ENCODE measurements around the gene ARMC8.
A peak's percentile ranks its signal among the peaks of the same experiment; 100 is the strongest.
"Not testable (repeated sequence)": the region's sequence is repeated elsewhere in the genome, so short reads cannot be mapped to it uniquely, and the experiment has no call there.

ARMC8 gene, protein sequence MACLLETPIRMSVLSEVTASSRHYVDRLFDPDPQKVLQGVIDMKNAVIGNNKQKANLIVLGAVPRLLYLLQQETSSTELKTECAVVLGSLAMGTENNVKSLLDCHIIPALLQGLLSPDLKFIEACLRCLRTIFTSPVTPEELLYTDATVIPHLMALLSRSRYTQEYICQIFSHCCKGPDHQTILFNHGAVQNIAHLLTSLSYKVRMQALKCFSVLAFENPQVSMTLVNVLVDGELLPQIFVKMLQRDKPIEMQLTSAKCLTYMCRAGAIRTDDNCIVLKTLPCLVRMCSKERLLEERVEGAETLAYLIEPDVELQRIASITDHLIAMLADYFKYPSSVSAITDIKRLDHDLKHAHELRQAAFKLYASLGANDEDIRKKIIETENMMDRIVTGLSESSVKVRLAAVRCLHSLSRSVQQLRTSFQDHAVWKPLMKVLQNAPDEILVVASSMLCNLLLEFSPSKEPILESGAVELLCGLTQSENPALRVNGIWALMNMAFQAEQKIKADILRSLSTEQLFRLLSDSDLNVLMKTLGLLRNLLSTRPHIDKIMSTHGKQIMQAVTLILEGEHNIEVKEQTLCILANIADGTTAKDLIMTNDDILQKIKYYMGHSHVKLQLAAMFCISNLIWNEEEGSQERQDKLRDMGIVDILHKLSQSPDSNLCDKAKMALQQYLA

GRCh38 chr3:138187296-138188012 lies at the start of gene ARMC8:
TSS of gene ARMC8 (plus strand) at chr3:138187301. CDS start at chr3:138187555, 254 bp downstream.
- DNase-seq, result peak; percentile 39

GRCh38 chr3:138137861-138138260 lies 49.2 kb upstream of the ARMC8 start:
- no peak for DNase-seq

DNA sequence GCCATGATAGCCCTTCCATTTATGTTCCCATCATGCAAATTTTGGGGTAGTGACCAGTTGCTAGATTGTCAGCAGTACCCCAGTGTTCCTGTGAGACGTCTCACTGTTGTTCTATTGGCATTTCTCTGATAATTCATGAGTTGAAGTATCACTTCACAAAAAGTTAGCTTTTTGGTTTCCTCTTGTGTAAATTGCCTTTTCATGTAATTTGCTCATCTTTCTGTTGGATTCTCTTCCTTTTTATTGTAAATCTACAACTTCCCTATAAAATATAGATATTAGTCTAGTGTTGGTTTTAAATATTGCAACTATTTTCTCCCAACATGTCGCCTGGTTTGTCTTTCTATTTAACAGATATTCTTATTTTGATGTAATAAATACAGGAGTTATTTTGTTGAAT lies 47.4 kb upstream of the ARMC8 start:
- DNase-seq, result no peak

DNA sequence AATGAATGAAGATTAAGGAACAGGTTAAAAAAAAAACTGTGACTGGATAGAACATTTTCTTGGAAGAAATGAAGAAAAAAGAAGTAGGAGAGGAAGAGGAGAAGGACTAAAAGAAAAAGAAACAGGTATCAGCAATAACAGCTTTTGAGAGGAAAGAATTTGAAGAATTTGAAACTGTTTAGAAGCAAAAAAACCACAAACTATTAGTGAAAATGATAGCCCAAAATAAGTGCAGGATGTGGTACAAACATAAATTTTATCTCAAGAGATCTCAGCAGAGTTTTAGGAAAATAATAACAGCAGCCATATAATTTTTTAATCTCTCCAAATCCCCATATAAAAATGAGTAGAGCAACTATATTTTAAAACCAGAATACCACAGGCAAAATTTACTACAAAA lies 46.2 kb upstream of the ARMC8 start:
- no peak for DNase-seq

- DNase-seq, result not testable (repeated sequence)
Observed at GRCh38 chr3:138142181-138142580, 44.9 kb upstream of the ARMC8 start.

GRCh38 chr3:138148503-138148902 lies 38.6 kb upstream of the ARMC8 start:
- no peak for DNase-seq

DNA sequence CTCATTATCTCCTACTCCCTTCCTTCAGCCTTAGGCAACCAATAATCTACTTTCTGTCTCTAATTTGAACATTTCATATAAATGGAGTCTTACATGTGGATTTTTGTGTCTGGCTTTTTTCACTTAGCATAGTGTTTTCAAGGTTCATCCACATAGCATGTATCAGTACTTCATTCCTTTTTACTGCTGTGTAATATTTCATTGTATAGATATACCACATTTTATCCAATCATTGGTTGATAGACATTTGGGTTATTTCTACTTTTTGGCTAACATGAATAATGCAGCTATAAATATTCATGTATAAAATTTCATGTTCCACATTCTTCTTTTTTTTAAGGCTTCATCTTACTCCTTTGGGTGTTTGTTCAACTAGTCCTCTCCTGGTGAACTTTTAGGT lies 32.6 kb upstream of the ARMC8 start:
- no peak for DNase-seq

DNA sequence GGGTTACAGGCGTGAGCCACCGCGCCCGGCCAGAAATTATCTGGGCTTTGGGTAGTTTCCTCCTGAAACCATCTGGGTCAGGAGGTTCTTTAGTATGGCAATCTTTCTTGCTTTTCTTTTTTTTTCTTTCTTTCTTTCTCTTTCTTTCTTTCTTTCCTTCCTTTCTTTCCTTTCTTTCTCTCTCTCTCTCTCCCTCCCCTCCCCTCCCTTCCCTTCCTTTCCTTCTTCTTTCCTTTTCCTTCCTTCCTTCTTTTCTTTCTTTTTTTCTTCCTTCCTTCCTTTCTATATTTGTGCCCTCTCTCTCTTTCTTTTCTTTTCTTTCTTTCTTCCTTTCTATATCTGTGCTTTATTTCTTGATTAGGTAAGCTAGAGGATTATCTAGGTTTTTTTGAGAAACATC lies 29.4 kb upstream of the ARMC8 start:
- DNase-seq, result no peak

DNA sequence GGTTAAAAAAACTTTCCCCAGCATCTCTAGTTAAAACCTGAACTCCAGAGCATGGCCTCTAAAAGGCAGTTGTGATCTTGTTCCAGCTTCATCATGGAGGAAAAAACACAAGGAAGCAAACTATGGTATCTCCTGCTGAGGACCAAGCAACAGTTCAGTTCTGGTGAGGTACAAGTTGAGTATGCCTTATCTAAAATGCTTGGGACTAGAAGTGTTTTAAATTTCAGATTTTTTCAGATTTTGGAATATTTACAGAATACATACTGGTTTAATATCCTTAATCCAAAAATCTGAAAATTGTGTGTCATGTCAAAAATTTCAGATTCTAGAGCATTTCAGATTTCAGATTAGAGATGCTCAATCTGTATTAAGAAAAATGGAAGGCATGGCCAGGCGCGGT lies 22.0 kb upstream of the ARMC8 start:
- no peak for DNase-seq

GRCh38 chr3:138172625-138173024 lies 14.5 kb upstream of the ARMC8 start:
- peak; percentile 9 for DNase-seq

DNA sequence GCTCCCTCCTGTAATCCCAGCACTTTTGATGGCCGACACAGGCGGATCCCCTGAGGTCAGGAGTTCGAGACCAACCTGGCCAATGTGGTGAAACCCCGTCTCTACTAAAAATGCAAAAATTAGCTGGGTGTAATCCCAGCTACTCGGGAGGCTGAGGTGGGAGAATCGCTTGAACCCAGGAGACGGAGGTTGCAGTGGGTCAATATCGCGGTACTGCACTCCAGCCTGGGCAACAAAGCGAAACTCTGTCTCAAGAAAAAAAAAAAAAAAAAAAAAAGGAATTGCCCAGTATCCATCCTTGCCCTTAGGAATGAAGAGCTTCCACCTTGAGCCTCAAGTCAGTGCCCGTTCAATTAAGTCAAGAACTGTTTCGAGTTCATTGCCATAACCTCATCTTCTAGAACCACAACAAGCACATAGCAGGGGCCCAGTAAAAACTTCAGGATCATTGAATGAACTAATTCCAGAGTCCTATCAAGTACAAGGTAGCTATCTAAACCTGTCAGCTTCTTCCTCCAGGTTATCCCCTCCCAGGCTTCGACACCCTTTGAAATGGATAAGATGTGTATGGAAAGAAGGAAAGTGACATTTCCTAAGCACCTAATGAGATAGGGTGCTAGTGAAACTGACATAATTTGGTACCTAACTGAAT lies 13.2 kb upstream of the ARMC8 start:
- DNase-seq, result no peak

GRCh38 chr3:138174421-138175131 lies 12.5 kb upstream of the ARMC8 start, which contains the start of gene DBR1:
TSS of gene DBR1 (minus strand) at chr3:138174921. CDS start at chr3:138174795, 126 bp downstream.
- DNase-seq, result peak; percentile 89

DNA sequence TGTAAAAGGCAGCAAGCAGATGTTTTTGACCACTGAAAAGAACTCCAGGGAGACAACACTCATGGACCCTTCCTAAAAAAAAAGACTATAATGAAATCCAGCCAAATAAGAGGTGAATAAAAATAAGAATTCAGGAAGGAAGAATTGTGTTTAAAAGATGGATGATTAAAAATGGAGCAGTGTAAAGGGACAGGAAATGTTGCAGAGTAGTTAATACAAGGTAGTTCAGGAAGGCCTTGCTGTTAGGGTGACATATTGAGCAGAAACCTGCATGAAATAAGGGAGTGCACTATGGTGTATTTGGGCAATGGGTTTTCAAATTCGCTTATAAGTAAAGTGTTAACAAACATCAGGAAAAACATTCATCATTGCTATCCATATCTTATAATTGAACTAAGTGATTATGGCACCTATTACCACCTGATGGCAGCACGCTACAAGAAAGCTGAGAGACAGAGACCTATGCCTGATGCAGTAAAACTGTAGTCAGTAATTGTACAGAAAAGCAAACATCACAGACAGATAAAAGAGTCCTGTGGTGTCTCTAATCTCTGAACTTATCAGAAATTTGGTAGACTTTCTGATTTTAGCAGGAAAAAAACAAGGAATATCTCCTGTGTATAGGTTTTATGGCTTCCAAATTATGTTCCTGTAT lies 6.6 kb upstream of the ARMC8 start:
- peak; percentile 60 for DNase-seq

DNA sequence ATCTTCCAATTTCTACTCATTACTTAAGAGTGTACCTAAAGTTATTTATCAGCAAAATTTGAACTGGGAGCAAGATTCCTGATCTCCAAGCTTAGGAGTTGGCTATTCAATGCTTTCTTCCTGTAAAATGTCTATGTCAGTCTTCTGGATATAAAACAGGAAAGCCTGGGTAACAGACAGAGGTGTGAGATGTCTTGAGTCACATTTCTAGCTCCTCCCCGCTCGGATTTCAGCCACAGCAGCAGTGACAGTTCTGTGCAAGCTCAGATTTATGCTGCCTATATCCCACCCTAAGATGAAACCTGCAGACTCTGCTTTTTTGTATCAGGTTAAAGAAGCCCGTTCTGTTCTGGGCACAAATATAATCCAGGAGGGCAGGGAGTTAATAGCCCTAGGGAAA lies 2.1 kb upstream of the ARMC8 start:
- DNase-seq, result no peak

DNA sequence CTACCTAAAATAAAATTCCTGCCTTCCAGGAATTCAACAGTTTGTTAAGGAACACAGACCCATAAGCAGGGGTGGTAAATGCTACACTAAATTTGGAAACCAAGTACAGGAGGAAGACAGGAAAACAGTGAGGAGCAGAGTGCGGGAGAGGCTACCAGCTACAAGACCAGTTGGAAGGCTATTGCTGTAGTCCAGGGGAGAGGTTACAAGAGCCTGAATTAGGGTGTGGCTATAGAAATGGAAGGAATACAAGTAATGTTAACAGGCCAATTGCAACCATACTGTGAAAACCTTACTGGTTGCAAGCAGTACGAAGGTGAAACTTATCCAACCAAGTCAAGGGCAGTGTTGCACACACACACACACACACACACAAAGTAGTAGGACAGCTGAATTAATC lies 880 bp upstream of the ARMC8 start:
- DNase-seq, result no peak

GRCh38 chr3:138186803-138187295 lies 252 bp upstream of the ARMC8 start:
- peak; percentile 93 for DNase-seq

- DNase-seq, result no peak
Observed at GRCh38 chr3:138188013-138188730, 1.1 kb downstream of the ARMC8 start.

GRCh38 chr3:138195481-138195880 lies 8.4 kb downstream of the ARMC8 start:
- no peak for DNase-seq

- no peak for DNase-seq
Observed at GRCh38 chr3:138196023-138196422, 8.9 kb downstream of the ARMC8 start.

- peak; percentile 20 for DNase-seq
Observed at GRCh38 chr3:138197058-138197457, 10.0 kb downstream of the ARMC8 start.

DNA sequence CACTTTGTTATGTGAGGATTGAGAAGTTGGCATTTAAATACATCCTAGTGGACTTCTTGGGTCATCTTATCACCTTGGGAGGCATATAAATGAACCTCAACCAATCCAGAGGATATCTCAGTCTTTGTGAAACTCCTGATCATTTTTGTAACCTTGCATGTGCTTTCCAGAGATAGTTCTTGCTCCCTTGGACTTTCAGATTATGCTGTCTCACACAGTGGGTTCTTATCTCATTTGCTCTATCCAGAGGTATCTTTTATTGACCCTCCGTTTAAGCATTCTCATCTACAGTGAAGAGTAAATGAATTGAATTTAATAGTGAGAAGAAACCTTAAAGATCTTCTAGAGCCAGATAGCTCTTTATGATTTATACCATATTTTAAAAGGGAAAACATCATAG lies 10.4 kb downstream of the ARMC8 start:
- DNase-seq, result no peak

Measured in activated CD4-positive, alpha-beta T cell treated with anti-CD3 and anti-CD28 coated beads, Interleukin-2, Interleukin-6, amounts not matched to agents 100 ng/mL and 50 ng/mL, durations not matched to agents 16 hours and 8 hours (primary cell).